Endodermal cell (in vitro differentiated cells): ENCODE results near the gene KIF26A. TPM values are rescaled to one million over a fixed set of nuclear protein-coding genes. Genes with fewer than 3 reads are reported as not detected.

Experiments
- DNase-seq: peaks from one replicate; pipeline ENCODE4 v3.0.0-alpha.2; 2017
- H3K27ac ChIP-seq: 2 replicates; pipeline ENCODE4 v1.5.1; 2013; ENCODE audit warnings: mild to moderate bottlenecking, low read depth, low read length, moderate library complexity
- H3K27me3 ChIP-seq: 2 replicates; pipeline ENCODE4 v1.6.1; 2013; ENCODE audit warnings: mild to moderate bottlenecking, low read length, moderate library complexity; ENCODE audit not compliant: insufficient read depth, control insufficient read depth, poor library complexity, severe bottlenecking
- H3K36me3 ChIP-seq: 2 replicates; pipeline ENCODE4 v1.7.0; 2013; ENCODE audit warnings: mild to moderate bottlenecking, low read length, moderate library complexity; ENCODE audit not compliant: control insufficient read depth, insufficient read depth
- H3K4me1 ChIP-seq: one replicate; pipeline ENCODE4 v1.7.0; 2013; ENCODE audit warnings: low read length; ENCODE audit not compliant: control insufficient read depth, insufficient read depth
- H3K4me3 ChIP-seq: 2 replicates; pipeline ENCODE4 v1.5.1; 2013; ENCODE audit warnings: mild to moderate bottlenecking, low read length, moderate library complexity
- H3K9ac ChIP-seq: 2 replicates; pipeline ENCODE4 v1.6.1; 2013; ENCODE audit warnings: mild to moderate bottlenecking, low read length, moderate library complexity; ENCODE audit not compliant: poor library complexity, severe bottlenecking; ENCODE audit errors: extremely low read depth
- H3K9me3 ChIP-seq: 2 replicates; pipeline ENCODE4 v1.6.1; 2013; ENCODE audit warnings: mild to moderate bottlenecking, low read length, moderate library complexity; ENCODE audit not compliant: control insufficient read depth
- H3K27ac Mint-ChIP-seq: 2 replicates; pipeline ENCODE4 v1.8.0; 2020; ENCODE audit warnings: mixed read lengths
- H3K27me3 Mint-ChIP-seq: 2 replicates; pipeline ENCODE4 v1.8.0; 2021; ENCODE audit warnings: mild to moderate bottlenecking, mixed read lengths; ENCODE audit not compliant: insufficient read depth
- H3K36me3 Mint-ChIP-seq: 2 replicates; pipeline ENCODE4 v1.8.0; 2020; ENCODE audit warnings: low read depth, mixed read lengths
- H3K4me1 Mint-ChIP-seq: 2 replicates; pipeline ENCODE4 v1.8.0; 2020; ENCODE audit warnings: mixed read lengths
- H3K4me3 Mint-ChIP-seq: 2 replicates; pipeline ENCODE4 v1.8.0; 2020; ENCODE audit warnings: mild to moderate bottlenecking, moderate library complexity, mixed read lengths
- H3K9me3 Mint-ChIP-seq: 2 replicates; pipeline ENCODE4 v1.8.0; 2020; ENCODE audit warnings: mild to moderate bottlenecking, mixed read lengths
- CTCF ChIP-seq: fragments of 200-600 bp; sonication (generic); conservative IDR thresholded peaks from 2 replicates; pipeline ENCODE4 v1.5.0; 2021; ENCODE audit warnings: antibody characterized with exemption, mild to moderate bottlenecking
- WGBS, 2 experiments: methylation state at CpG; one replicate each; pipeline versions ENCODE4 v1.1.5 to v1.1.7; 2013; ENCODE audit warnings: missing lambda C conversion rate in 2 of 2, mixed read lengths in 1 of 2; ENCODE audit not compliant: insufficient coverage in 1 of 2, insufficient read length in 1 of 2; 5-methylcytosine and 5-hydroxymethylcytosine counted together
- total RNA-seq, 2 donors: library from RNA; stranded (reverse); fragmentation: NEBNext Ultra II Directional in 1 of 2; extraction: Animal tissue kit (Norgen Biotek cat#: 25700) in 1 of 2; gene quantifications; 2 replicates in 1 of 2; 3 replicates in 1 of 2; pipeline ENCODE4 v1.2.1, GENCODE V29; 2021

KIF26A gene
- total RNA-seq, 2 donors from 2014 or later: 36.7 to 54.8 TPM

- no peaks in the 10 kb centered on the region for H3K4me1 ChIP-seq
- H3K27ac ChIP-seq: no peak overlapping the region
- Mint-ChIP-seq H3K27me3 (peaks cover 21% of the 10 kb centered on the region), H3K9me3 (peaks cover 42% of the 10 kb centered on the region), H3K4me3 (no peak overlapping the region), H3K36me3 (no peaks in the 10 kb centered on the region), H3K27ac (no peak overlapping the region), H3K4me1 (no peaks in the 10 kb centered on the region)
- no peak for DNase-seq
- no peak overlapping the region for H3K4me3 ChIP-seq
- no peak overlapping the region for H3K9ac ChIP-seq
- H3K36me3 ChIP-seq: no peaks in the 10 kb centered on the region
- whole genome bisulfite sequencing, 2 experiments: 71 to 93% methylated on average over 3 to 4 of the region's 4 CpGs
- H3K27me3 ChIP-seq: peaks cover 20% of the 10 kb centered on the region
- TF ChIP-seq CTCF: no peak
- H3K9me3 ChIP-seq: peaks cover 4% of the 10 kb centered on the region
Measured at GRCh38 chr14:104125011-104125410, 13.4 kb upstream of the KIF26A start.

- no peak for TF ChIP-seq CTCF
- Histone ChIP-seq H3K4me1 (no peaks in the 10 kb centered on the region), H3K36me3 (no peaks in the 10 kb centered on the region), H3K27me3 (peaks cover 6% of the 10 kb centered on the region), H3K27ac (no peak overlapping the region), H3K9ac (no peak overlapping the region), H3K4me3 (no peak overlapping the region), H3K9me3 (peaks cover 4% of the 10 kb centered on the region)
- H3K36me3 Mint-ChIP-seq: no peaks in the 10 kb centered on the region
- H3K27me3 Mint-ChIP-seq: peaks cover 11% of the 10 kb centered on the region
- H3K27ac Mint-ChIP-seq: no peak overlapping the region
- no peak for DNase-seq
- no peak overlapping the region for H3K4me3 Mint-ChIP-seq
- H3K9me3 Mint-ChIP-seq: peaks cover 44% of the 10 kb centered on the region
- no peaks in the 10 kb centered on the region for H3K4me1 Mint-ChIP-seq
- WGBS, 2 experiments: 93% methylated on average over 2 of the region's 2 CpGs; no CpG with 5 or more reads in 1 of the 2 experiments
Measured at GRCh38 chr14:104126753-104127152, 11.6 kb upstream of the KIF26A start.

- H3K36me3 Mint-ChIP-seq: no peaks in the 10 kb centered on the region
- no peaks in the 10 kb centered on the region for H3K4me1 ChIP-seq
- peaks cover 28% of the 10 kb centered on the region for H3K27me3 Mint-ChIP-seq
- H3K27ac Mint-ChIP-seq: no peak overlapping the region
- 100% methylated on average over 1 of the region's 1 CpG; no CpG with 5 or more reads in 1 of the 2 experiments for WGBS, 2 experiments
- DNase-seq: no peak
- no peaks in the 10 kb centered on the region for H3K4me1 Mint-ChIP-seq
- no peak for TF ChIP-seq CTCF
- peaks cover 36% of the 10 kb centered on the region for H3K9me3 Mint-ChIP-seq
- no peaks in the 10 kb centered on the region for H3K36me3 ChIP-seq
- peaks cover 4% of the 10 kb centered on the region for H3K9me3 ChIP-seq
- H3K27me3 ChIP-seq: peaks cover 20% of the 10 kb centered on the region
- no peak overlapping the region for H3K9ac ChIP-seq
- H3K4me3 Mint-ChIP-seq: no peak overlapping the region
- no peak overlapping the region for H3K27ac ChIP-seq
- no peak overlapping the region for H3K4me3 ChIP-seq
Measured at GRCh38 chr14:104128981-104129380, 9.4 kb upstream of the KIF26A start.
